Measurements from ENCODE around the gene LRAT.

The LRAT gene

DNA sequence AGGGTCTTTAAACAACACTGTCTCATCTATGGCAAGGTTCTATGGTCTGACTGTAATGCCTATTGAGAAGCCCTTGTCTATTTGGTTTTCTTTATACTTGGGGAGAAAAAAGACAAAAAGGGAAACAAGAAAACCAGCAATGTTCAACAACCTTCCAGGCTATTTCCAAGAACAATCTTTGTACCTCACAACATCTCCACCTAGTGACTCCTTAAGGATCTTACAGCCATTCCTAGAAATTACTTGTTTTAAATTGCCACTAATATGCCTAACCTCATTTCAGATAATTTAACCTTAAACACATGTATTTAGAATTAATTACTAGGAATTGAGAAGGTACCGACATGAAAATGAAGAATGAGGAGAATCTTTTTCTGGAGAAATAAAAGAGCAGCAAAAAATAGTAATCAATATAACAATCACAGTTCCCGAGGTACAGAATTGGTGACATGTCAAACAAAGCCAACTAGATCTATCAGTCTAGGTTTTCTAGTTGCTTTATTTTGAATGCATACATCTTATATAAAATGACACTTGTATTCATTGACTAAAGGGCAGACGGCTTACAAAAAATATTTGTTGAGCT is 35.7 kb downstream of the LRAT start:
- no peak for DNase-seq

DNA sequence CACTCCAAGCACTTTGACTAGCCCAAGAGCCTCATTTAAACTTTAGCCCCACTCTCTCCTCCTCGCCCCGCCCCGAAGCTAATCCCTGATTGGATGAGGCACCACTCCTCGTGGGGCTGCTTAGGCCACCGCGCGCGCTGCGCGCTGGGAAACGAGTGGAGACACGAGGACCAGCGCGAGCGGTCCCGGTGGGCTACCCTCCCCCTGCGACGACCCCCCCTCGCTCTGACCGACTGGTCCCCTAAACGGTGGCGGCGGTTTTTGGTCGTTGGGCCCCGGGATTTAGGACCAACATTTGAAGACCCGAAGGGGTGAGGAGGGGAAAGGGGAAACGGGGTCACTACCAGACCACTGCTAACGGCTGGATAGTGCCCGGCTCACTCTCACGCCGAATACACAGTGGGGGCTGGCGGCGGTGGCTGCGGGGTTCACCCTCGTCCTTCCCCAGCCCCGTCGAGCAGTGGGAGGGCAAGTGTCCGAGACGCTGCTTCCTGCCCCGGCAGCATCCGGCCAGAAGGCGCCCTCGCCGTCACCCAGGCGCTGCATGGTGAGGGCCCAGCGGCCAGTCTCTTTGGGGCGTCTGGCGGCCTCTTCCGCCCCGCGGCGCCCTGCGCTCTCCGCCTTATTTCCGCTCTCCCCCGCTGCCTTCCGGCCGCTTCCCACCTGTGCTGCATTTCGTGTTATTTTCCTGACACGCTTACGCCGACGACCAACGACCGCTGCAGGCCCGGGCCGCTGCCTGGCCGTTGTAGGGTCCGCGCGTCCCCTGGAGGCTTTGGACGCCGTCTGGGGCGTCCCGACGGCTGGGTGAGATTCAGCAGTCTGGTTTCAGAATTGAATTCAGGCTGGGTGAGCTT is 37.6 kb downstream of the LRAT start, which contains the start of gene RBM46:
RBM46 (plus strand) TSS at position 147 of the 857 bp plus-strand sequence. CDS start 15,481 bp downstream, outside the sequence.
- DNase-seq = no peak

DNA sequence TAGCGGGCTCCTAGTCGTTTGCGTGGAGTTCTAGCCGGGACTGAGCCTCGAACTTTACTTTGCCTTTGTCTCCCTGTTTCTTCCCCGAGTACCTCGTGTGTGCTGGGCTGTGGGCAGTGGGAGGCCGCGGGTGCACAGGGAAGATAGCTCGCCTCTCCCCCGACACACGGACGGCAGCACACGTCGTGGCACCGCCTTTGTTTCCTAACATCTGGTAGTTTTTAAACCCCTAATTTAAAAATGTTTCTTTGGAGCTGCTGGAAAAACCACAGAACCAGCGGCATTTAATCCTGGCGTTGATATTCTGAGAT is 38.1 kb downstream of the LRAT start:
- no peak for DNase-seq
